Fibroblast of skin of right biceps (primary cell): Measurements from ENCODE around the gene ADIPOQ.
"Not testable (repeated sequence)": the region's sequence is repeated elsewhere in the genome, so short reads cannot be mapped to it uniquely, and the experiment has no call there.

Experiments used
- DNase-seq: peaks from one replicate; pipeline ENCODE4 v3.0.0-alpha.2; 2013

ADIPOQ gene

GRCh38 chr3:186873796-186874195 lies 31.3 kb downstream of the ADIPOQ start:
- DNase-seq = not testable (repeated sequence)

- DNase-seq = not testable (repeated sequence)
These were observed 31.7 kb downstream of the ADIPOQ start for GRCh38 chr3:186874216-186874615.

GRCh38 chr3:186874841-186875240 lies 32.3 kb downstream of the ADIPOQ start:
- not testable (repeated sequence) for DNase-seq

- no peak for DNase-seq
These were observed 33.2 kb downstream of the ADIPOQ start for GRCh38 chr3:186875708-186876107.

GRCh38 chr3:186879781-186880180 lies 37.3 kb downstream of the ADIPOQ start:
- DNase-seq = no peak

GRCh38 chr3:186880406-186880805 lies 37.9 kb downstream of the ADIPOQ start:
- DNase-seq = no peak

- DNase-seq = peak; percentile 63
These were observed 39.6 kb downstream of the ADIPOQ start for GRCh38 chr3:186882150-186882524.

- peak; percentile 91 for DNase-seq
These were observed 40.6 kb downstream of the ADIPOQ start for GRCh38 chr3:186882881-186883685.

GRCh38 chr3:186883686-186884058 lies 41.2 kb downstream of the ADIPOQ start:
- no peak for DNase-seq

- DNase-seq = not testable (repeated sequence)
These were observed 42.4 kb downstream of the ADIPOQ start for GRCh38 chr3:186884868-186885267.

- DNase-seq = no peak
These were observed 43.9 kb downstream of the ADIPOQ start for GRCh38 chr3:186886202-186886981.

- not testable (repeated sequence) for DNase-seq
These were observed 45.0 kb downstream of the ADIPOQ start for GRCh38 chr3:186887507-186887938.

DNA sequence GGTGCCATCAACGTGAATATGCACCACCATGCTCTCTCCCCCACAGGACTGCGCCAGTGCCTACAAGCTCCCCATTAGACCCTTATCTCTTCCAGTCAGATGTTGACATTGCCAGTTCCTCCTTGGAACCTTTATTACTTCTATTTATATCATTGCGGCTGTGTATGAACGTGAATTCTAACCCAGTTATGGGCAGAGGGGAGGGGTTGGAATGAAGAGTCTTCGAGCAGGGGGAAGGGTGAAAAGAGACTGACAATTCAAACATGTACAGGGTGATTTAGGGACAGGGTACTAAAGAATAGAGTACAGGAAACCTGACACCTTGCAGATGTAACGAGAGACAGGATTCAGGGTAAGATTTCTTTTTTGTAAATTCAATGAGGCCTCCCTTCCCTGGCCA lies 46.1 kb downstream of the ADIPOQ start:
- peak; percentile 6 for DNase-seq

GRCh38 chr3:186889698-186890097 lies 47.2 kb downstream of the ADIPOQ start:
- DNase-seq = not testable (repeated sequence)

DNA sequence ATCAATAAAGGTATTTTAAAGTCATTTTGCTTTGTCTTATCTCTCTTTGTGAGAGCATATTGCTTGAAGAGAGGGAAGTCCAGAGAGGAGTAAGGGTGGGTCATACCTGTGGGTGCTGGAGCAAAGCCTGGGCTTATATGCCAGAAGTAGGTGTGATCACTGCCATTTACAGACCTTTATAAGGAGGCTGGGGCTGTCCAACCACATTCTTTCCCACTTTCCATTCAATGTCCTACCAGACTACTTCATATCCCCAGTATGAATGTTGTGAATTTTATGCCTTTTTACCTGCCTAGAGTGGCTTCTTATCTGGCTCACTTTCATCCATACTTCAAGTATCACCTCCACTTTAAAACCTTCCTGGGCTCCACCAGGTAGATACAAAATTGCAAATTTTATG lies 48.4 kb downstream of the ADIPOQ start:
- DNase-seq = no peak

GRCh38 chr3:186893071-186893470 lies 50.6 kb downstream of the ADIPOQ start:
- DNase-seq = not testable (repeated sequence)

DNA sequence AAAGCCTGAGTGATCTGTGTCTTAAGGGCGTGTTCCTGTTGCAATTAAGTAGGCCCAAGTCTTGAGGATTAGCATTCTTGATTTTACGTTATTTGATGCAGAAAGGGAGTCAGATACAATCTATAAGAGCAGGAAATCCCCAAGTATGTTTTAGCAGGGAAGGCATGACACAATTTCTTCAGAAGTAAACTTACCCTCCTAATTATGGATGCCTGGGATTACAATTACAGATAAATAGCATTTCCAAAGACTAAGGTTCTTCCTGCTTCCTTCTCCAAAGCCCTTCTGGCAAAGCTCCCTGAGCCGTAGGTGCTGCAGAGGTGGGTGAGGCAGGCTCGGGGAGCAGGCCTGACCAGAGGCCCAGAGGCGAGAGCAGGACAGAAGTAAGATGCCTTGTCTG lies 52.9 kb downstream of the ADIPOQ start:
- no peak for DNase-seq

- DNase-seq = no peak
These were observed 53.5 kb downstream of the ADIPOQ start for GRCh38 chr3:186896006-186896405.

DNA sequence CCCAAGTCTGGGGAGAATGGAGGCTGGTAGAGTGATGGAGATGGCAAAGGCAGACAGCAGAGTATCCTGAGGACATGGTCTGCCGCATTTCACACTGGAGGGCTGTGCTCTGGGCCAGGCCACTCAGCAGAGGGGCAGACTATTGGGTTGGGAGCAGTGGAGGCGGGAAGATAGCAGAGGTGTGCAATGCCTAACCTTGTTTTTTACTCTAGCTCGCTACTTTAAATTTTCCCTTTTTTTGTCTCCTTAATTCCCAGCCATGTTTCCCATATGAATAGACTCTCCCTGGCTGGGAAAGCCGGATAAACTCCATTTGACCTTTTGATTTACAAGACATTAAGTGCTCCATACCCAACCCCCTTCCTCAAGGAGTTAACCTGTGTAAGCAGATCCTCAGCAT lies 54.4 kb downstream of the ADIPOQ start:
- no peak for DNase-seq

DNA sequence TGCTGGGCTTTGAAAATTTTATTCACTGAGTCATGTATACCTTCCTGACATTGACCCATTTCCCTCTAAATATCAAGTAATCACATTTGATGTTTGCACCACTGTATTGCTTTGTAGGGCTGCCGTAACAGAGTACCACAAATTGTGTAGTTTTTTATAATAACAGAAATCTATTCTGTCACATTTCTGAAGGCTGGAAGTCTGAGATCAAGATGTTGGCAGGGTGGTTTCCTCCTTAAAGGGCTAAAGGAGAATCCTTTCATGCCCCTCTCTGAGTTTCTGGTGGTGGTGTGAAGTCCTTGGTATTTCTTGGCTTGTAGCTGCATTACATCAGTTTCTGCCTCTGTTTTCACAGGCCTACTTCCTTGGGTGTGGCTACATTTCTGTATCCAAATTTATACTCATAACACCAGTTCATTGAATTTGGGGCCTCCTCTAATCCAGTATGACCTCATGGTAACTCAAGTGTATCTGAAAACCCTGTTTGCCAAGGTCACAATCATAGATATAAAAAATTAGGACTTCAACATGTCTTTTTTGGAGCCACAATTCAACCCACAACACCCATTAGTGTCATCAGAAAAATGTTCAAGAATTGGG lies 58.7 kb downstream of the ADIPOQ start:
- peak; percentile 32 for DNase-seq

DNA sequence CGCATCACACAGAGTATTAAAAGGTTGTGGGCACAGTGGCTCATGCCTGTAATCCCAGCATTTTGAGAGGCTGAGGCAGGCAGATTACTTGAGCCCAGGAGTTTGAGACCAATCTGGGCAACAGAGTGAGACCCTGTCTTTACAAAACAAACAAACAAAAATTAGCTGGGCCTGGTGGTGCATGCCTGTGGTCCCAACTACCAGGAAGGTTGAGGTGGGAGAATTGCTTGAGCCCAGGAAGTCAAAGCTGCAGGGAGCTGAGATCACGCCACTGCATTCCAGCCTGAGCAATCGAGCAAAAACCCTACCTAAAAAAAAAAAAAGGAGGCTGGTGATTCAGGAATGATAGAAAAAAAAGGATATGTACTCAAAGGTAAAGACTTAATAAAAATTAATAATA lies 59.6 kb downstream of the ADIPOQ start:
- peak; percentile 44 for DNase-seq

DNA sequence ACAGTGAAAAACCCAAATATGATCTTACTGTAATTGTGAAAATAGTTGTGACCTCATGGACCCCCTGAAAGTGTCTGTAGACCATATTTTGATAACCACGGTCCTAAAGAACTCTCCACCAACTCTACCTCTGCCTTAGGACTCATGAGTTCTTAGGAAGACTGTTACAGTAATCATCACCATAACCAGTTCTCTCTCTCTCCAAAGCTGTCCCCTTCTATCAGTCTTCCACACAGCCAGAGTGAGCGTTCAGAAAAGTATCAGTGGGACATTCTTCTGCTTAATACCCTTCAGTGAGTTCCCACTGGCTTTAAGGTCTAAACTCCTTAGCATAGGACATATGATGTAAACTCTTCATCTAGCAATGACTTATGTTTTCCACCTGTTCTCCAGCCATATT lies 60.2 kb downstream of the ADIPOQ start:
- DNase-seq = no peak

DNA sequence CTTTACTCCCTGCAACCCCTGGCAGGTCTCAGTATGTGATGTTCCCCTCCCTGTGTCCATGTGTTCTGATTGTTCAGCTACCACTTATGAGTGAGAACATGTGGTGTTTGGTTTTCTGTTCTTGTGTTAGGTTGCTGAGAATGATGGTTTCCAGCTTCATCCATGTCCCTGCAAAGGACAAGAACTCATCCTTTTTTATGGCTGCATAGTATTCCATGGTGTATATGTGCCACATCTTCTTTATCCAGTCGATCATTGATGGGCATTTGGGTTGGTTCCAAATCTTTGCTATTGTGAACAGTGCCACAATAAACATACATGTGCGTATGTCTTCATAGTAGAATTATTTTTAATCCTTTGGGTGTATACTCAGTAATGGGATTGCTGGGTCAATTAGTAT lies 61.2 kb downstream of the ADIPOQ start:
- DNase-seq = not testable (repeated sequence)

DNA sequence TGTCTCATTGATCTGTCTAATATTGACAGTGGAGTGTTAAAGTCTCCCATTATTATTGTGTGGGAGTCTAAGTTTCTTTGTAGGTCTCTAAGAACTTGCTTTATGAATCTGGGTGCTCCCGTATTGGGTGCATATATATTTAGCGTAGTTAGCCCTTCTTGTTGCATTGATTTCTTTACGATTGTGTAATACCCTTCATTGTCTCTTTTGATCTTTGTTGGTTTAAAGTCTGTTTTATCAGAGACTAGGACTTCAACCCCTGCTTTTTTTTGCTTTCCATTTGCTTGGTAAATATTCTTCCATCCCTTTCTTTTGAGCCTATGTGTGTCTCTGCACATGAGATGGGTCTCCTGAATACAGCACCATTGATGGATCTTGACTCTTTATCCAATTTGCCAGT lies 64.6 kb downstream of the ADIPOQ start:
- not testable (repeated sequence) for DNase-seq
